ENCODE results near the gene SERPINA10.
"Not testable (repeated sequence)": the region's sequence is repeated elsewhere in the genome, so short reads cannot be mapped to it uniquely, and the experiment has no call there.

SERPINA10 gene

GRCh38 chr14:94282991-94283723, 9.9 kb downstream of the SERPINA10 start:
- no peak for DNase-seq

GRCh38 chr14:94278731-94279130, 14.3 kb downstream of the SERPINA10 start:
- DNase-seq, result no peak

- not testable (repeated sequence) for DNase-seq
Measured at GRCh38 chr14:94276898-94277561, 16.0 kb downstream of the SERPINA10 start.

DNA sequence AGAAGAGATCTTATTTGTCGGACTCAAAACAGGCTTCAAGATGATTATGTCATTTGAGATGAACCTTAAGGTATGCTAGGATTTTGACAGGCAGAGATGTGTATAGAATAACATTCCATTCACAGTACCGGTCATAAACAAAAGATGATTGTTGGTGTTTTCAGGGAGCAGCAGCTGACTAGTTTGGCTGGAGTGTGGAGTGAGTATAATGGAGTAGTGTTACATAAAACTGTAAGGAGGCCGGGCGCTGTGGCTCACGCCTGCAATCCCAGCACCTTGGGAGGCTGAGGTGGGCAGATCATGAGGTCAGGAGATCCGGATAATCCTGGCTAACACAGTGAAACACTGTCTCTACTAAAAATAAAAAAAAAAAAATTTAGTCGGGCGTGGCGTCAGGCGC, 23.9 kb downstream of the SERPINA10 start:
- no peak for DNase-seq

DNA sequence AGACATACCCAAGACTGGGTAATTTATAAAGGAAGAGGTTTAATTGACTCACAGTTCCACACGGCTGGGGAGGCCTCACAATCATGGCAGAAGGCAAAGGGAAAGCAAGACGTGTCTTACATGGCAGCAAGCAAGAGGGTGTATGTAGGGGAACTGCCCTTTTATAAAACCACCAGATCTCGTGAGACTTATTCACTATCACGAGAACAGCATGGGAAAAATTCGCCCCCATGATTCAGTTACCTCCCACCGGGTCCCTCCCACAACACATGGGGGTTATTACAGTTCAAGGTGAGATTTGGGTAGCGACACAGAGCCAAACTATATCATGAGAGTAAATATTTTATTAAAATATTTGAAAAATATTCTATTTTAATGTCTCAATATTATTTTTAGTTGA, 24.5 kb downstream of the SERPINA10 start:
- DNase-seq, result not testable (repeated sequence)

- no peak for DNase-seq
Measured at GRCh38 chr14:94267352-94267751, 25.7 kb downstream of the SERPINA10 start.

DNA sequence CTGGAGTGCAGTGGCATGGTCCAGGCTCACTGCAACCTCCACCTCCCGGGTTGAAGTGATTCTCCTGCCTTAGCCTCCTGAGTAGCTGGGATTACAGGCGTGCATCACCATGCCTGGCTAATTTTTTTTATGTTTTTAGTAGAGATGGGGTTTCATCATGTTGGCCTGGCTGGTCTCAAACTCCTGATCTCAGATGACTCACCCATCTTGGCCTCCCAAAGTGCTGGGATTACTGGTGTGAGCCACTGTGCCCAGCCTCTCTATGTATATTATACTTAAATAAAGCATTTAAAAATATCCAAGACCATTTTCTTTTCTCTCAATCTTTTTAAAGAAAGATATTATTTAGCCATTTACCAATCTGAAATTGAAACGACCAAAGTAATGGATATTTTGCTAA, 28.9 kb downstream of the SERPINA10 start:
- DNase-seq, result not testable (repeated sequence)

GRCh38 chr14:94244182-94244581, 48.9 kb downstream of the SERPINA10 start:
- no peak for DNase-seq

- no peak for DNase-seq
Measured at GRCh38 chr14:94239406-94239805, 53.7 kb downstream of the SERPINA10 start.

DNA sequence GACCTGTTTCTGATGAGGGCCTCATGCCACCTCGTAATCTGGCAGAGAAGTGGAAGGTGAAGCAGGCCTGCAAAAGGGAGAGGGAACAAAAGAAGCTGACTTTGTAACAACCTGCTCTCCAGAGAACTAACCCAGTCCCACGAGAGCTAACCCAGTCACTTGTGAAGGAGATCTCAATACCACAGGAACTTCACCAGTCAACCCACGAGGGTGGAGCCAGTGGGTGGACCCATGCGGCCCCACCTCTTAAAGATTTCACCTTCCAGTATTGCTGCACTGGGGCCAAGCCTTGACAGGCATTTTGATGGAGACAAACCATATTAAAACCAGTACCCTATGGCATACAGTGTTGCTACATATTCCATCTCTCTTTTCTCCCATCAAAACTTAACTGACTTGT, 55.1 kb downstream of the SERPINA10 start:
- no peak for DNase-seq

- DNase-seq, result no peak
Measured at GRCh38 chr14:94237046-94237445, 56.0 kb downstream of the SERPINA10 start.

Data from activated CD4-positive, alpha-beta T cell treated with anti-CD3 and anti-CD28 coated beads, Interleukin-2, amount 50 U/mL, for 16 hours (primary cell).